A549 treated with DMSO at 1 μM for 4 hours (cell line): Measurements from ENCODE around the gene PCBP1. TPM values are rescaled to one million over a fixed set of nuclear protein-coding genes. Genes with fewer than 3 reads are reported as not detected.

Experiments used
- total RNA-seq: library from RNA; stranded (reverse); fragments of 200-300 nt; extraction: Qiagen RNA extraction; gene quantifications from 5 replicates; pipeline ENCODE4 v1.2.3, GENCODE V29; 2022; ENCODE audit warnings: low read depth

PCBP1 gene
- 360 to 467 TPM (median 435 TPM) in 5 replicates for total RNA-seq

GRCh38 chr2:70086838-70087701 is at the start of gene PCBP1:
PCBP1 (plus strand) TSS chr2:70087477; CDS start chr2:70087744, 267 bp downstream.

Other genes starting within 250 kb of the PCBP1 start
- 47.3 to 70.6 TPM (median 57.9 TPM) in 5 replicates for gene SNRNP27, start 193.5 kb upstream of the PCBP1 start, total RNA-seq
- gene MXD1, start 172.4 kb upstream of the PCBP1 start, total RNA-seq: 2.3 to 3.6 TPM (median 2.7 TPM) in 5 replicates
- gene ASPRV1, start 125.8 kb upstream of the PCBP1 start, total RNA-seq: 0.17 to 0.38 TPM (median 0.24 TPM) in 5 replicates
- 7.1 to 9.9 TPM (median 8.7 TPM) in 5 replicates for gene C2orf42, start 103.5 kb downstream of the PCBP1 start, total RNA-seq
- gene TIA1, start 161.2 kb downstream of the PCBP1 start, total RNA-seq: 39.3 to 53.0 TPM (median 47.2 TPM) in 5 replicates
- gene PCYOX1, start 170.7 kb downstream of the PCBP1 start, total RNA-seq: 37.0 to 53.2 TPM (median 48.8 TPM) in 5 replicates
- gene SNRPG, start 206.3 kb downstream of the PCBP1 start, total RNA-seq: 327 to 388 TPM (median 339 TPM) in 5 replicates
- 101 to 104 TPM (median 103 TPM) in 5 replicates for gene FAM136A, start 214.6 kb downstream of the PCBP1 start, total RNA-seq